NCI-H128 (cell line): ENCODE measurements around the gene NLRX1.
"Not testable (repeated sequence)": the region's sequence is repeated elsewhere in the genome, so short reads cannot be mapped to it uniquely, and the experiment has no call there.

ENCODE experiments used
- DNase-seq: peaks from one replicate; lab custom pipeline; 2025; ENCODE audit not compliant: unreplicated experiment; lab: John Stamatoyannopoulos, UW

Gene NLRX1

GRCh38 chr11:119184399-119184798, 15.9 kb downstream of the NLRX1 start:
- DNase-seq: not testable (repeated sequence)

- DNase-seq: no peak
Observed at GRCh38 chr11:119185981-119186634, 17.6 kb downstream of the NLRX1 start.

- DNase-seq: no peak
Observed at GRCh38 chr11:119187123-119187892, 18.8 kb downstream of the NLRX1 start.

- no peak for DNase-seq
Observed at GRCh38 chr11:119188067-119188466, 19.5 kb downstream of the NLRX1 start.

GRCh38 chr11:119188887-119189286, 20.4 kb downstream of the NLRX1 start:
- no peak for DNase-seq

GRCh38 chr11:119189393-119189792, 20.9 kb downstream of the NLRX1 start:
- DNase-seq: no peak

- DNase-seq: no peak
Observed at GRCh38 chr11:119190531-119190930, 22.0 kb downstream of the NLRX1 start.

- not testable (repeated sequence) for DNase-seq
Observed at GRCh38 chr11:119191265-119191664, 22.7 kb downstream of the NLRX1 start.

GRCh38 chr11:119192111-119192510, 23.6 kb downstream of the NLRX1 start:
- DNase-seq: no peak

- no peak for DNase-seq
Observed at GRCh38 chr11:119193001-119193400, 24.5 kb downstream of the NLRX1 start.

- no peak for DNase-seq
Observed at GRCh38 chr11:119193626-119194025, 25.1 kb downstream of the NLRX1 start.

- DNase-seq: no peak
Observed at GRCh38 chr11:119194811-119195440, 26.4 kb downstream of the NLRX1 start.

GRCh38 chr11:119195680-119196079, 27.2 kb downstream of the NLRX1 start:
- peak; percentile 25 for DNase-seq

GRCh38 chr11:119196833-119197483, 28.4 kb downstream of the NLRX1 start:
- DNase-seq: peak; percentile 68

GRCh38 chr11:119198925-119199324, 30.4 kb downstream of the NLRX1 start:
- no peak for DNase-seq

- DNase-seq: not testable (repeated sequence)
Observed at GRCh38 chr11:119201236-119201635, 32.7 kb downstream of the NLRX1 start.

GRCh38 chr11:119202554-119202953, 34.0 kb downstream of the NLRX1 start:
- no peak for DNase-seq

- no peak for DNase-seq
Observed at GRCh38 chr11:119204066-119204465, 35.5 kb downstream of the NLRX1 start.

GRCh38 chr11:119205080-119205479, 36.6 kb downstream of the NLRX1 start:
- DNase-seq: no peak

- DNase-seq: peak; percentile 62
Observed at GRCh38 chr11:119205574-119206510, 37.3 kb downstream of the NLRX1 start, which contains the start of gene CBL. TSS of gene CBL (plus strand) at chr11:119206339. CDS start at chr11:119206418, 79 bp downstream.
